ENCODE data around the gene CATSPERE.
"Not testable (repeated sequence)": the region's sequence is repeated elsewhere in the genome, so short reads cannot be mapped to it uniquely, and the experiment has no call there.

Gene CATSPERE

DNA sequence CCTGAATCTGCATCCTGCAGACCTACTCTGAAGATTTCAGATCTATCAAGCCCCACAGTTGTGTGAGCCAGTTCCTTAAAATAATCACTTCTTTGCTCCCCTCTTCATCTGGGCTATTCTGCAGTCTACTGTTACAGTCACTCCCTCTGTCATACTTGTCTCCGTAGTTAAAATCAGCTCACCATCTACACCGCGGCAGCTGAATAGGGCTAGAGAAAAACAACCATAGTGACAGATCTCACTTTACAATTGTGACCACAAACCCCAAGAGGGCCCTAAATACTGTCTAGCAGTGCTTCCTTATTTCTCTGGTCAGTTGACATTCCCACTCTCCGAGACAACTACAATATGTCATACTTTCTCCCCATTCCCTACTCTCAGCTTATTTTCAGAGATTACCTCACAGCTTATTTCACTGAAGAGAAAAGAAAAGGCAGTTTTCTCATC is 204.7 kb downstream of the CATSPERE start:
- DNase-seq (ENCODE audit: low read depth in 2 of 2) = no peak

DNA sequence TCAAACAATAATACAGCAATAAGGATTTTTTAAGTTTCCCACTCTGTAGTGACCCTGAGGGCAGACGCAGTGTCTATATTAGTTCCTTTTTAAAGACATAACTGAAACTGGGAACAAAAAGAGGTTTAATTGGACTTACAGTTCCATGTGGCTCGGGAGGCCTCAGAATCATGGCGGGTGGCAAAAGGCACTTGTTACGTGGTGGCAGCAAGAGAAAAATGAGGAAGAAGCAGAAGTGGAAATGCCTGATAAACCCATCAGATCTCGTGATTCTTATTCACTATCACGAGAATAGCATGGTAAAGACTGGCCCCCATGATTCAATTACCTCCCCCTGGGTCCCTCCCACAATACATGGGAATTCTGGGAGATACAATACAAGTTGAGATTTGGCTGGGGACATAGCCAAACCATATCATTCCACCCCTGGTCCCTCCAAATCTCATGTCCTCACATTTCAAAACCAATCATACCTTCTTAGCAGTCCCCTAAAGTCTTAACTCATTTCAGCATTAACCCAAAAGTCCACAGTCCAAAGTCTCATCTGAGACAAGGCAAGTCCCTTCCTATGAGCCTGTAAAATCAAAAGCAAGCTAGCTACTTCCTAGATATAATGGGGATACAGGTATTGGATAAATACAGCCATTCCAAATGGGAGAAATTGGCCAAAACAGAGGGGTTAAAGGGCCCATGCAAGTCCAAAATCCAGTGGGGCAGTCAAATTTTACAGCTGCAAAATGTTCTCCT is 205.8 kb downstream of the CATSPERE start:
- DNase-seq (ENCODE audit: low read depth in 2 of 2) = not testable (repeated sequence)

DNA sequence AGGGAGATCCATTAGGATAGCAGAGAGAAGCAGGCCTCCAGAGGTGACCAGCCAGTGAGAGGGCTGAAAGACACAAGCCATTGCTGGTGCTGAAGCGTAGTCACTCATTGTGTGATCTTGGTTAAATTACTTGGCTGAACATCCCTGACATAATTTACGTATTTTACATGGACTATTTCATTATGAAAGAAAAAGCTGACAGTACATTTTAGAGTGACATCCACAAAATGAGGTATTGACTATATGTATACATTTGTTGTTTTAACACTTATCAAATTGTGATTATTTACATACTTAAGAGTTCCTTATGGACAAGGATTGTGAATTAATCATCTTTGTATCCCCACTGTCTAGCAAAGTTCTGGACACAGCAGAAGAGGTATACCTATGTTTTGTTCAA is 206.7 kb downstream of the CATSPERE start:
- no peak for DNase-seq (ENCODE audit: low read depth in 2 of 2)

DNA sequence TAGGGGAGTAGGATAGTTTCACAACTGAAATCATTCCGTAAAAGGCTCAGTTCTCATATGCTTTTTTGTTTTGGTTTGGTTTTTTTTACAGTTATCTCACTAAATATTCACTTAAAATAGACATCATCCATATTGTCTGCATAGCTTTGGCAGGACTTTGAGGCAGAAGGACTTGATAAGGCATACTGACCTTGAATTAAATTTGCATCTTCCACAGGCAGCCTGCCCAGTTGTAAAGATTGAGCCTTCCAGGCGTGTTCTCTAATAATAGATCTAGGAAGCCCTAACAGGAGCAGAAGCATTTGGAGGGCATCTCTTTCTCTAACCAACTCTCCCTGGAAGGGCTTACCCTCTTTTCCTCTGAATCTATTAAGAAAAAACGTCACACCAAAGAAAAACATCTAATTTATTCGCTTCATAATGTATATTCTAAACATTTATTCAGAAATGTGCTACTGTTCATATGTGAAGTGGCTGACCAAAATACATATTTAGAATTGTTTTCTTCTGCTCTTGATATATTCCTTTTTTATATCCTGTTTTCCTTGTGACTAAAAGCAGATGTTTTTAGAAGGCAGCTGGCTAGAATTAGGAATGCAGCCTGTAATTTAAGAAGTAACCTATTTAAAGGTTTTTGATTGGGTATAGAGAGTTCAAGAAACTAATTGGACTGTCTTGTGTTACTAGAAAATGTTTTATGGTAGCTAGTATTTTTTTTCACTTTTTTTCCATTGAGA is 212.0 kb downstream of the CATSPERE start:
- no peak for DNase-seq (ENCODE audit: low read depth in 2 of 2)

DNA sequence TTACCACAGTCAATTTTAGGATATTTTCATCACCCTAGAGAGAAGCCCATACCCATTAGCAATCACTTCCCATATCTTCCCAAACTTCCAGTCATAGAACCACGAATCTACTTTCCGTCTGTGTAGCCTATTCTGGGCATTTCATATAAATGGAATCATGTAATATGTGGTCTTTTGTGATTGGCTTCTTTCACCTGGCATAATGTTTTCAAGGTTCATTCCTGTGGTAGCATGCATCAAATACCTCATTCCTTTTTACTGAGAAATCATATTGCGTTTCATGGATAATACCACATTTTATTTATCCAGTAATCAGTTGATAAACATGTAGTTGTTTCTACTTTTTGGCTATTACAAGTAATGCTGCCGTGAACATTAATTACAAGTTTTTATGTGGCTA is 213.4 kb downstream of the CATSPERE start:
- no peak for DNase-seq (ENCODE audit: low read depth in 2 of 2)

DNA sequence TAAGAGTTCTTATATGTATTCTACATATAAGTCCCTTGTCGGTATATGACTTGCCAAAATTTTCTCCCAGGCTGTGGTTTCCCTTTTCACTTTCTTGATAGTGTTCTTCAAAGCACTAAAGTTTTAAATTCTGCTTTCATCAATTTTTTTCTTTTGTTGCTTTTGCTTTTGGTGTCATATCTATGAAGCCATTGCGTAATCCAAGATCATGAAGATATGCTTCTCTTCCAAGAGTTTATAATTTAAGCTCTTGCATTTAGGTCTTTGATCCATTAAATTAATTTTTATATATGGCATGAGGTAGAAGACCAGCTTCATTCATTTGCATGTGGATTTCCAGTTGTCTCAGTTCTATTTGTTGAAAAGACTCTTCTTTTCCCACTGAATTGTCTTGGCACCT is 214.1 kb downstream of the CATSPERE start:
- DNase-seq (ENCODE audit: low read depth in 2 of 2) = no peak

DNA sequence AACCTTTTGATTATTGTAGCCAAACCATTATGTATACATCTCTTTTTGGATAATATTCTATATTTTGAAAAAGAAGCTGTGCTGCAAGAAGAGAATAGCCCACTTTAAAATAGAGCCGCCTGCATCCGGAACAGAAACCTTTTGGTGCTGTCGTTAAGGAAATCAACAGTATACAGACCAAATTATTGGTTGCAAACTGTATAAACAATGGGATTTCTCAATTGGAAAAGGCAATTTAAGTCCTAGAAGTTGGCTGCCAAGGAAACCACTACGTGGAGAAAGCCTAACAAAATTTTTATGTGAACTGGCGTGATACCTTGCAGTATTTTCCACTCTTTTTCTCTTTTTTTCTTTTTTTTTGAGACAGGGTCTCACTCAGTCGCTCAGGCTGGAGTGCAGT is 217.6 kb downstream of the CATSPERE start:
- no peak for DNase-seq (ENCODE audit: low read depth in 2 of 2)

DNA sequence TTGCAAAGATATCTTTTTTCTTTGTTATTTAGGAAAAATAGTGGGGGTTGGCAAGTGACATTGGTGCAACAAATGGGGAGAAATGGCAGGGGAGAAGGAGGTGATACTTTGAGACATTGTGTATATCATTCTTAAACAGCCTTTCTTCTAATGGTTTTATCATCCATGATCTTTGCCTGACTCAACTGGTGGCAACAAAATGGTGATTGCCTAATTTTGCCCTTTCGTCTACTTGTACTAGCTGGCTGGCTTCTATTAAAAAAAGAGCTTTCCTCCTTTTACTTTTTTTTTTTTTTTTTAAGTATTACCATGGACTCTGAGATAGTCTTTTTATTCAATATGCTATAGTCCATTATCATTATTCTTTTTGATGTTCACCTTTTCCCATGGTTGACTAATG is 219.6 kb downstream of the CATSPERE start:
- no peak for DNase-seq (ENCODE audit: low read depth in 2 of 2)

DNA sequence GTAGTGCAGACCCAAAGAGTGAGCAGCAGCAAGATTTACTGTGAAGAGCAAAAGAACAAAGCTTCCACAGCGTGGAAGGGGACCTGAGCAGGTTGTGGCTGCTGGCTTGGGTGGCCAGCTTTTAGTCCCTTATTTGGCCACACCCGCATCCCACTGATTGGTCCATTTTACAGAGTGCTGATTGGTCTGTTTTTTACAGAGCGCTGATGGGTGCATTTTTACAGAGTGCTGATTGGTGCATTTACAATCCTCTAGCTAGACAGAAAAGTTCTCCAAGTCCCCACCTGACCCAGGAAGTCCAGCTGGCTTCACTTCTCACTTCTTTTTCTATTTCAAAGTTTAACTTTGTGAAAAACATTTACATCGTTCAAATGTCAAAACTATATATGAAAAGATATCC is 221.0 kb downstream of the CATSPERE start:
- not testable (repeated sequence) for DNase-seq (ENCODE audit: low read depth in 2 of 2)

Data from stimulated activated CD8-positive, alpha-beta memory T cell treated with anti-CD3 and anti-CD28 coated beads, Interleukin-7, amount 100 ng/mL, for 1 hour (primary cell).